SIG-M5 treated with dmso at 0.1 percent for 504 hours (cell line): ENCODE results near the gene SPRED2.

Experiments
- DNase-seq: peaks from one replicate; lab custom pipeline; 2025; ENCODE audit not compliant: unreplicated experiment; lab: John Stamatoyannopoulos, UW

The SPRED2 gene

DNA sequence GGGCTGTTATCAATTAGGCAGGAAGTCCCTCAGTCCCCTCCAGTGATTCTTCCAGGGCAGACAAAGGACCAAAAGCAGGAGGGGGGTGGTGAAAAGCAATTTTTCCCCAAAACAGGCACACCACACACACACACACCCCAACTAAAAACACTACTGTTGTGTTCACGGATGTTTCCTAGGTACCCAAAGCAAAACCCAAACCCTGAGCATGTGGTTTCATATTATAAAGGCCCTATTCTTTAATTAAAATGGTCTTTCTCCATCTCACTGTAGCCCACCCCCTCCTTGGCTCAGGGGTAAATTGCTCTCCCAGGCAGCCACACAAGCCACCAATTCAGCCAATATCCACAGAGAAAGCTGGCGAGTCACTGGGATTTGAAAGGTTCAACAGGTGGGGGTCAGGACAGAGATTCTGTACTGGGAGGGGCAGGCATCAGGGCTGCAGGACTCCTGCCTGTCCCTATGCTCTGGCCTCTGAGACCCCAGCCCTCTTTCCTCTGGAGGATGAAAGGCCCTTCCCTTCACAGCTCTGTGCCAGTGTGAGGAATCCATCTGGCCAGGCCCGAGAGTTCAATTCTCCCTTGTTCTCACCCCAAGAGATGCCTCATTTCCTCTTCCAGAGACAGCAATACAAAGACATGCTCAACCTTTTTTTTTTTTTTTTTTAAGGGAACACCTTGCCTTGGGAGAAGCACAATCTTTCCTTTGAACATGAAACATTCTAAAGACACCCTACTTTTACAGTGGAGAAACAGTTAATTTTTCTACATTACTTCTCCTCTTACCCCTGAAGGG is 43.6 kb downstream of the SPRED2 start:
- DNase-seq = no peak

DNA sequence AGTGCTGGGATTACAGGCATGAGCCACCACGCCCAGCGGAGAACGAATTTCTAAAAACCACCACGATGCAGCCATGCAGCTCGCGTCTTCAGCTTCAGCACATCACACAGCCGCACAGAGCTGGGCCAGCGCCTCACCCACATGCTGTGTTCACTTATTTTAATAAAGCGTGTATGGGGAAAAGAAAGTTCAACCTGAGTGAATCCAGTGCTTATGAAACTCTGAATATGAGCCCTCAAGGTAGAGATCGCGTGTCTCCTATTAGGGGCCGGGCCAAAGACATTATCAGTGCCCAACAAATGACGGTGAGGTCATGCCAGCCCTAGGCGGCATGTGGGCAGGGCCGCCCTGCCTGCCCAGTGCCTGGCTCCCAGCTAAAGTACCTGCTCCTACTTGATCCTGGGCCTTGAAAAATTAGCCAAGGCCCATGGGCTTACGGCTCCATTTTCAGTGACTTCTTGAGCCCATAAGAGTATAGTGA is 44.3 kb downstream of the SPRED2 start:
- DNase-seq = no peak

DNA sequence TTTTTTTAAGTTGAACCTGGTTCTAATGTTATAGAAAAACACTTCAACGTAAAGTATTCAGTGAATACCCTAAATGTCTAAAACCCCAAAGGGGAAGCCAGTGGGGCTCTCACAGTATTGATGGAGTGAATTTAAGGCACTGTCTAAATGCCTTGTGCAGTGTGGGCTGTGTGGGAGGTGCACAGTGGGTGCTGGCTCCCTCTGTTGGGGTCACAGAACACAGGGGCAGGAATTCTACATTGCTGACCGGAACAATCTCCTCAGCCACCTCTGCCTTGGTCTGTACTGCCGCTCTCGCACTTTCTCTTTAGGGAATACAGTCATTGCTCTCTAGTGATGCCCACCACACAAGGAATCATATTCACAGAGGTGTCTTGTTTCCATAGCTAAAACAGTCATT is 45.4 kb downstream of the SPRED2 start:
- no peak for DNase-seq

DNA sequence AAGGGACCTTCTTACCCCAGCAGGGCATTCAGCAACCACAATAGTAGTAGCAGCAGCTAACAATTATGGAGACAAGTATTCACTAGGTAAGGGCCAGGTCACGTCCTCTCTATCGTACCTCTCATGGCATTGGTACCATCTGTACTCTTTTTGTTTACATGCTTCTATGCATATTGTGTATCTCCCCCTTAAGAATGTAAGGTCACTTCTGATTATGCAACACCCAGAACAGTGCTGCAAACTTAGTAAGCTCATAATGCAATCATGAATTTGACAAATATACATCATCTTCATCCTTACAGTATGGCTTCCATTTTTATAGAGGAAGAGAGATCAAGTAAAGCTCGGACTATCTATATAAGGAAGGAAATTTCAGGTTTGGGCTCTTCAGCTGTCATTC is 46.1 kb downstream of the SPRED2 start:
- peak; percentile 22 for DNase-seq

DNA sequence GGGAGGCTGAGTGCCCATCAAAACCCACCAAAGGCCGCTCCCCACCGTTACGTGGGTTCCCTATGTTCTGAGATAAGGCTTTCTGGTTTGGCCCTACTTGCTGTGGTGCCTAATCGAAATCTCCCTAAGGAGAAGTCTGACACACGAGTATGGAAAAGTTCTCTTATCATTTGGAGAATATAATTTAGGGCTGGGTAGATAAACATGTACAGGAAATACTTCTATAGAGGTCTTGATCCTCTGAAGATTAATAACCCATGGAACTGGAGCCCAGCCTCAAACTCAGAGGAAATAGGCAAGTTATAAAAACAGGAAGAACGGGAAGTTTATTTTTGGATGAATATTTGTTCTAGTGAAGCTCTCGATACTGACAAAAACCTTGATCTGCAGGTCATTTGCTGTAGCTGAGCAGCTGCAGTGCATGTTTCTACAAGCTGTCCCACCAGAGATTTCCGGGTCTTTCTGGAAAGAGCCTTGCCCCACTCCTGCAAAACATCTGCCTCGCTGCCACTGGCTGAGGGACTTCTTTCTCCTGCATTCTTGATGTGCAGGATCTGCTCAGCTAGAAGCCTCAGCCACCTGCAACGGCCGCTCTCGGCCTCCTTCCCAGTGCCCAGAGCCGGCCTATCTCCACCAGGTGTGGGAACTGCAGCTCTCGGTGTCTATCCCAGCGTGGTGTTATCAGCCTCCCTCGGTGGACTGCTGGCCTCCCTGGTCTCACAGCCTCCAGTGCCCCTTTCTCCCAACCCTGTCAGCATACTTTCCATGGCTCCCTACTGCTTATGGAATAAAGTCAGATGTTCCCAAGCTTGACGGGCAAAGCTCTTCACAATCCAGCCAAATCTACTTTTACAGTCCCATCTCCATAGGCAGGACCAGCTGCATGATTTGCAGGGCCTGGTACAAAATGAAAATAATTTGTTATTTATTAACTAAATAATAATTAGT is 48.6 kb downstream of the SPRED2 start:
- no peak for DNase-seq

DNA sequence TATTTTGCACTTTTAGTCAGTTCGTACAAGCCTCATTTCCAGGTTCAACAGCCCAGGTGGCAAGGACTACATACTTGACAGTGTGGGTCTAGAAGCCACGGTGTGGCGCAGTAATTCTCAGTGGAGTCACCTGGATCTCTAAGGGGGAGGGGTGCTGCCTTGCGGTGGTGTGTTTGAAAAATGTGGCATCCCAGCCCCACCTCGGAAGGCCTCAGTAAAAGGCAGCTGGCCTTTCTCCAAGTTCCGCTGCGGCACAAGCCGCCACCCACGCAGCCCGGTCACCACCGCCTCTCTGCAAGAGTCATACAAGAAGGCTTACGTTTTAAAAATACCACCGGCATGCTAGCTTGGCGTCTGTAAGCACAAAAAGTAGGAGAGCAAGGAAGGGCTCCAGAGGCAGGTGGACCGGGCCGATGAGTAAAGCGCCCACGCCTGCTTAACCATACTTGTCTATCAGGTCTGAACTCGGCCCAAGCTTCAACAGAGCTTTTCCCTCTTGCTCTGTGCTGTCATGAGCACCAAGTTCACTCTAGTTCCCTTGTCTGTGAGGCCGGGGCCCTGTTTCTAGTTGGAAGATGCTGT is 49.5 kb downstream of the SPRED2 start:
- no peak for DNase-seq

DNA sequence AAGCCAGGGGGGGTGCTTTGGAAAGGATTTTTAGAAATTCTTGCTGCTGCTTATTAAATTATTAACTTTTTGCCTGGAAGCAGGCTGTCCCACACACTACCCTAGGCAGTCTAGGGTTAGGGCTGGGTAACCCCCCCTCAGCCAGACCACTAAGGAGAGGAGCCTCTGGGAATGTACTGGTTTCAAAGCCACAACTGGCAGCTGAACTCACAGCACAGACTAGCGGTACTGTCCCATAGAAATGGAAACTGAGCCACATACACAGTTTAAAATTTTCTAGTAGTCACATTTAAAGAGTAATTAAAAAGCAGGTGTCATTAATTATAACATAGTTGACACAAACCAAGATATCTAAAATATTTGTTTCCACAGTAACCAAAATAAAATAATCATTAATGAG is 50.1 kb downstream of the SPRED2 start:
- no peak for DNase-seq

DNA sequence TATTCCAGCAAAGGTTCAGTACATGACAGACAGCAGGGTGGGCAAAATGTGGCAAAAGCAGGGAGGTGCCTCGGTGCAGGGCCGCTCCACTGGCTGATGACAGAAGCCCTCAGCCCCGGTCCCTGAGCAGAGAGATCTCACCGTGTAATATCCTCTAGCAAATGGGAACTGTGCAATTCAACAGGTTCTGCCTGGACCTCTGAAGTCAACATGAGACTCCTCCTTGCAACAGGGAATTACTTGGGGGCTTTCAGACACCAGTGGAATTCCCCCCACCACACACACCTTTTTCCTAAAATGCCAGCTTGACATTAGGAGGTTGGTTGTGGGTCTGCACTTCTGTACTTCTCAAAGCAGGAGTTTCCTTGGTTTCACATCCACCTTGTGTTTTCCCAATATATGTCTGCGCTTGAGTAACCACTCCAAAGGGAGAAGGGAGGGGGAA is 50.8 kb downstream of the SPRED2 start:
- DNase-seq = no peak

DNA sequence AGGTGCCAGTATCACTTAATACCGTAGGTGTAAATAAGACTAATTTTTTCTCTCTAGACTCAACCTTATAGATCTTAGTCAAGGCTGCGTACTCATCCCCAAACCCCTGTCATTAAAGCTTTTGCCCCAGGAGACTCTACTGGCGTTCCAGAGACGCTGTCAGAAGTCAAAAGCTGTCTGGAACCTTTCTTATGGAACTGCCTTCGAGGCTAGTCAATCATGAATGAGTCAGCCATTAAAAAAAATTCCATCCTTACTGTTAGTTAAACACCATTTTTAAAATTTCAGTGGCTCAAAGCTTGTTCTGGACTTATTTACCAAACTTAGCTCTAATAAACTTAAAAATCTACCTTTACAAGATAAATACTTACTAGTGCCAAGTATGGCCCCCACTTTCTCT is 52.1 kb downstream of the SPRED2 start:
- no peak for DNase-seq

DNA sequence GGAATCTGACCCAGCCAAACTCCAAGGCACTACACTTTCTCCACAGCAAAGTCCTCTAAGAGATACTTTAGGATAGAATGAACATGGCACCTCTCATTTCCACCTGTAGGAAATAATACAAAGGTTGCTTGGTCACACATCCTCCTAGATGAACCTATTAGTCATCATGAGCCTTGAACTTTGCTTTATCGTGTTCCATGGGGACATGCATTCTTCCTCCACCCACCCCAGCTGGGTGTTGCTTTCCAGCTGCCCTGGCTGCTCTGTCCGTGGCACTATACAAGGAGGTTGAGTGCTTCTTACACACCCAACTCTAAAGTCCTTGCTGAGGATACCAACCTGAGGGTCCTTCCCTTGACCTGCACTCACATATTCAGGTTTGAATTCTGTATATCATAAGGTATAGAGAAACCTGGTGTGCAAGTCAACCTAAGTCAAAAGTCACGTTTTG is 52.7 kb downstream of the SPRED2 start:
- no peak for DNase-seq

DNA sequence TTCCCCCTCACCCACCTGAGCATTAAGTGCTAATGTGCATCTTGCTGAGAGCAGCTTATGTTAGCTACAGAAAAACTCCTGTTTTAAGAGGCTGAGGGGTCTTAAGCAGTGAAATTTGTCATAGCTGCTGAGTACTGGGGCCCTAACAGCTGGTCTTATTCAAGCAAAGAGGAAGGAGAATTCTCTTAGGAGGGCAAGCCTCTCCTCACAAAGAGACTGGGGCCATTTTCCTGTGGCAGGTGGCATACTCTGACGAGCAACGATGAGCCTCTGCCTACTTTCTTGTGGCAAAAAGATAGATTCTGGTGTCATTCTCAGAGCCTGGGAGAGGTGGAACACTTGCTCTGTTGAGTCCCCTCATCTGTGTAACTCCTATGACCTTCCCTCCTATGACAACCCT is 53.2 kb downstream of the SPRED2 start:
- DNase-seq = no peak

DNA sequence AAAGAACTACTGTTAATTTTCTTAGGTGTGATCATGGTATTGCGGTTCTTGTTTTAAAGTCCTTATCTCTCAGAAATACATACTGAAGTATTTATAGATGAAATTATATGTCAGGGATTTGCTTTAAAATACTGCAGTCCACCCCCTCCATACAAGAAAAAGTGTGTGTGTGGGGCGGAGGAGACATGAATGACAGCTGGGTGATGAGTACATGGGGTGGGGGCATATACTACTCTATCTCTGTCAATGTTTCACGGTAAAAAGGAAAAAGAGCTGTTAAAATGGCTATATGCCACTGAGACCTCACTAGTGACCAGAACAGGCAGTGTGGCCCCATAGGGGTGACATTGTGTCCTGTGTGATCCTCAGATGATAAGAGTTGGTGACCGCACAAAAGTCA is 54.1 kb downstream of the SPRED2 start:
- DNase-seq = no peak

DNA sequence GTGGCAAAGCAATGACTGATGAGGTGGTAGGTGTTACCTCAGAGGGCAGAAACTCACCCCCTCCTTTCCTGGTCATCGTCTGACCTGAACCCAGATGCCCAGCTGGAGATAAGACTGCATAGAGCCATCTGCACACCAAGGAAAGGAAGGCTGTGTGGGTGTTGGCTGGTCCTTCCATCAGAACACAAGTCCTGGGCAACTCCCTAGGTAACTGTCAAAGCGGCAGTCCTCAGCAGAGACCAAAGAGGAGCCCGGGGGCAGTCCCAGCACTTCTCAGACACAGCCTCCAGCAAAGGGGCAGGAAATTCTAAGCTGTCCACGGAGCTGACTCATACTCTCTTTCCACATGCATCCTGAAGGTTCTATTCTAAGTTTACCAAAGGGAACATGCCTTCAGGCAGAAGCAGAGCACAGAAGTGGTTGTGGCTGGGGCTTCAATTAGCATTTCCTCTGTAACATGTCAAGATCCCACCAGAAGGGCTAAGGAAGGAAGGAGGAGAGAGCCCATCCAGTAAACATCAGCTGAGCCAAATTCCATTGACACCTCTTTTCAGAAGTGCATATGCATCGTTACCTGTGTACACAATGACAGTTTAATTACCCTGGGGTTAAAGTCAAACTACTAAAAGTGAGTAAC is 54.7 kb downstream of the SPRED2 start:
- peak; percentile 65 for DNase-seq

DNA sequence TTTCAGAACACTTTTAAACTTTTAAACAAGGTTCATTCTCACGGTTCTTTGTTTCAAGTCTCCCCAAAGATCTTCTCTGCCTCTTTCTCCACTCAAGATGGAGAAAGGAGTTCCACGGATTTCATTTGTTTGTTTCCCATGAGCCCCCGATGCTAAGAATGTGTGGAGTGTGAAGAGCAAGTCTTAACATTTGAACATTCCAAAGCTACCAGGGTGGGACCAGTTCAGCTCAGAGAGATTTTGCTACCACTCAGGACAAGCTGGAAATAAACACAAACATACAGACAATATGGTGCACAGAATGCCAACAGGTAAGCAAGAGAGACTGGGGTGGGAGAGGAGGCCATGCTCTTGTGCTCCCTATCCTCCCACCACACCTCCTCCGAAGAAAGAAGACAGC is 56.7 kb downstream of the SPRED2 start:
- no peak for DNase-seq

DNA sequence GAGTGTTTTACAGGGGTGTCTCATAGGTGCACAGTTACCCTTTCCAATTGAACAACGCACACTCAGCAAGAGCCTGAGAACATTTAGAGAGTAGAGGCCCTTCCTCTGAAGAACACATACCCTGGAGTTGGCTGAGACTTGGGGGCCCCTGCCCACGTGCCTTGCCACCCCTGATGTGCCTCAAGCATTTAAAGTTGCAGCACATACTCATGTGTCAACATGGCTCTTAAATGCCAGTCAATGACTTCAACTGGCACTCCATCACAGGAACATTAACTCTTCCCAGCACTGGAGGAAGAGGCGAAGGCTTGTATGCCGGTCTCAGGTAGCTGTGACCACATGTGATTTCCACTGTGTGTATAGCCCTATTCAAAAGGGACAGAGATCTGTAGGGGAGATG is 57.4 kb downstream of the SPRED2 start:
- no peak for DNase-seq

DNA sequence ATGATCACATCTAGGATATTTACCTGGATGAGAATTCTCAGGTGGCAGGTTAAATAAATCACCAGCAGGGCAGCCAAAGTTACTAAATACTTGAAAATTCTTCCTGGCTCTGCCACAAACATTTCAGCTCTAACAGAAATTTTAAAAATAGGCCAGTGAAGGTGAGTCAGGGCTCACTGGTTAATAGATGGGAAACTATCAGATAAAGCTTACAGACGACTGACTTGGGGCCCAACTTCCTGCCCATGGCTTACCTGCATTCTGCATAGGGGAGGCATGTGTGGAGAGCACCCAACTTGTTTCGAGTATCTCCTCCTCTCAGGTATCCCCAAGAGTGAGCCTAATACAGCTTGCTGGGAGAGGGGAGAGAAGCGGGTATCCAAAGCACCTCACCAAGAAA is 57.8 kb downstream of the SPRED2 start:
- DNase-seq = no peak

DNA sequence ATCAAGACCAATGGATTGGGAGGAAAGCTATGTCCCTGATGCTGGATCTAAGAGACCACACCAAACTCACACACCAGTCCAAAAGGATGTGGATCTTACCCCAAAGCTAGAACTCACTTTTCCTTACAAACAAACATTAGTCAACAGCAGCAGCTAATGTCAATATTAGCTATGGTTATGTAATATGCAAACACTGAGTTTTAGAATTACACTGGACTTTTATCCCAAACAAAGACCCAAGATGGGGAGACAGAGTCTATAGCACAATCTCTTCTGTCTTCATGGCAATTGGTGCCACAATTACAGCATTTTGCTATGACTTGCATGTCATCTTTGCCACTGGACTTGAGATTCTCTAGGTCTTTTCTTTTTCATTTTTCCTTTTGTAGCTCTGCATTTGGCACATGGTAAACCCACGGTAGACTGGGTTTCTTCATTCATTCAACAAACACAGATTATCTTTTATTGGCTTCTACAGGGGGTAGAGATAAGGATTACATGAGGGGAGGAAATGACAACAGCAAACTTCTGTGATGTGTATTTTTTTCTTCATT is 59.0 kb downstream of the SPRED2 start:
- no peak for DNase-seq

DNA sequence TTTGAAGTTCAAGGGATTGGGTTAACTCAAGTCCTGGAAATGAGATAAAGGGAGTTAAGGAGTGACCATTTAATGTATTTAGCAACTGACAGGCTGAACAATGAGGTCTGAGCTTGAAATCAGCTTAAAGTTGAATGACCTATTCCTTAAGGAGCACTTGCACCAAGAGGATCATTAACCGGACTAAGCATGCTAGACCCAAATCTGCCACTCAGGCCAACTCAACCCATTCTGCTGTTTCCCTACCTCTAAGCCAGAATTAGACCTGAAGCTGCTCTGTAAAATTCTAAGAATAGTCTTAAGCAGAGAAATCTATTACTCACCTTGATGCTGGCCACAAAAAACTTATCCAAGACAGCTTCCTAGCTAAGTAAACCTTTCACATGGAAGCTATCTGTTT is 59.8 kb downstream of the SPRED2 start:
- DNase-seq = no peak

DNA sequence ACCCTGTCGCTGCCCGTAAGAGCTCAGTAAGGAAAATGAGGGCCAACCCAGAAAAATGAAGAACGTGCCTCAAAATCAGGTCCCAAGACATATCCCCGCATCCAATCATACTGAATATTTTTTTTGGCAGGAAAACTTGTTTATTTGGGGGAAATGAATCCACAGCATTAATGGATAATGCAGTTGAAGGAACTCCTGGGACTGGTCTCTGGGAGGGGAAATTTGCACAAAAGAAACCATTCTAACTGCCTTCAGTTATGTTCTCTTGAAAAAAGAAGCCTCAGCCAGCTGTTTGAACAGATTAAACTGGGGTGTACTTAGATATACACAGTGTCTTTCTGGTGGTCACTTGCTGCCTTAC is 61.3 kb downstream of the SPRED2 start:
- no peak for DNase-seq

DNA sequence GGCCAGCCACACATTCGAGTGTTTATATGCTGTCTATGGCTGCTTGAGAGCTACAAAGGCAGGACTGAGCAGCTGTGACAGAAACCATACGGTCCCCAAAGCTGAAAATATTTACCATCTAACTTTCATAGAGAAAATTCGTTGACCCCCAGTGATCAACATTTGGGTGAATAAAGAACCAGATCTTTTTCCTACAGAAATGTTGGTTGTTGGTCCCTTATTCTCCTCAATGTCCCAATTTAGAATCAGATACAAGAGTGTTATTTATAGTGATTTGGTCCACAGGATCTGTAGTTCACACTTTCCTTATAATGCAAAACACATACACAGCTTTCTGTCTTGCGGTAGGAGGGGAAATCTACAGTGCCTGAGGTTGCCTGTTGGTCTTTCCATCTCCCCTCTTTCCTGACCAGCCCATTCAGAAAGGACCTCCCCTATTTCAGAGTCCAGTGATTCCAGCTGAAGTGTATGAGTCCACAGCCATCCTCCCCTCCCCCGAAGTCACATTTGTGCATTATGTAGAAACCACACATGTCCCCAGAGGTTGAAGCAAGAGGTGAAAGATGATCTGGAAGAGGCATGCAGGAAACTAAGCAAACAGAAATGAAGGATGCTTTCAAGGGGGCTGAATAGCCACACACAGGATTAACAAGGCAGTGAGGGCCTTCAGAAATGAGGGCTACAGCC is 61.9 kb downstream of the SPRED2 start:
- DNase-seq = no peak
